ENCODE measurements around the gene MEIS2.

Gene MEIS2

GRCh38 chr15:36882056-36882455 lies 218.3 kb downstream of the MEIS2 start:
- Histone ChIP-seq H3K4me3 (ENCODE audit: low read length) (no peak overlapping the region), H3K36me3 (ENCODE audit: insufficient read depth, low read depth, low read length) (no peaks in the 10 kb centered on the region), H3K9me3 (ENCODE audit: insufficient read depth, low read depth, low read length) (no peaks in the 10 kb centered on the region), H3K27me3 (ENCODE audit: insufficient read depth, low read length) (peaks cover 100% of the 10 kb centered on the region), H3K27ac (ENCODE audit: low read length) (no peak overlapping the region), H3K9ac (ENCODE audit: low read depth, low read length) (no peak overlapping the region), H3K4me1 (ENCODE audit: insufficient read depth, low read length) (peaks cover 44% of the 10 kb centered on the region; the same call in 1 of the 2 replicates)

DNA sequence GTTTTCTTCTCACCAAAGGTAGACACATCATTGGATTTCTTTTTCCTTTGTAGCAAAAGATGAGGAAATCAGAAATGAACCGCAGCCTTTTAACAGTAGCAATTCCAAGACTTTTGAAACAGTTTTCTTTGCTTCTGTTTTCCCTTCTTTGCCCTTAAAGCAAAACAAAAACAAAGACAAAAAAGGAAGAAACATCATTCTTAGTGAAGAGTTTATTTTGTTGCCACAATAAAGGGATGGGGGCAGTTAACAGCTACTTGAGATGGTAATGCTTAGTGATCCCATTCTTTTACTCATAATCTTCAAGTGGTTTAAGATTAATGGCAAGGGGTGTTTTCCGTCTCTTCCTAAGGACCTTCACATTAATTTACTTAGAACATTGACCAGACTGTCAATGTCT lies 218.8 kb downstream of the MEIS2 start:
- no peaks in the 10 kb centered on the region for H3K36me3 ChIP-seq (ENCODE audit: insufficient read depth, low read depth, low read length)

DNA sequence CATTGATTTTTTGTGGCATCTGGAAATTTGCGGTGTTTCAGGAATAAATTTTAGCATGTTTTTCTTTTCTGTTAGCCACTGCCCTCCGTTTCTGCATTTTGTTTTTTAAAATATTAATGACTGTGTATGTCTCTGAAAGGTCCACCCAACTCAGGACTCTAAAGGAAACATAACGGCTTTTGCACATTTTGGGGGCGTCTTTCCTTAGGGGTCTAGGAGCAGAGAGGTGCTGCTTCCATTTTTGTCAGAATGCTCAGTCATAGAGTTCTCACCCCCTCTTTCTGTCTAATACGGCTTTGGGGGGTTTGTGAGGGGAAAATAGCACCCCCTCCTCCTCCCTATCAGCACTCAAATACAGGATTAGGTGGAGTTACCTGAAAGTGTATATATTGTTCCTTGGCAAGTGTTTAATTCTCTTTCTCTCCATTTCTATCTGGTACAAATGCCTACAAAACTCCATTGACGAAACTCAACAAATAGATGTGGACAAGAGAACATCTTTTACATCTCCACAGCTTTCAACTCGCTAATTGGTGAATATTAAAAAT lies 219.4 kb downstream of the MEIS2 start:
- Histone ChIP-seq H3K9ac (ENCODE audit: low read depth, low read length) (no peak overlapping the region), H3K27me3 (ENCODE audit: insufficient read depth, low read length) (peaks cover 100% of the 10 kb centered on the region)

More for the DNA sequence above, 218.8 kb downstream of the MEIS2 start:
- Histone ChIP-seq H3K27ac (ENCODE audit: low read length) (no peak overlapping the region), H3K4me1 (ENCODE audit: insufficient read depth, low read length) (peaks cover 42% of the 10 kb centered on the region; the same call in 1 of the 2 replicates), H3K9ac (ENCODE audit: low read depth, low read length) (no peak overlapping the region), H3K4me3 (ENCODE audit: low read length) (no peak overlapping the region), H3K9me3 (ENCODE audit: insufficient read depth, low read depth, low read length) (no peaks in the 10 kb centered on the region), H3K27me3 (ENCODE audit: insufficient read depth, low read length) (peaks cover 100% of the 10 kb centered on the region)

GRCh38 chr15:36880224-36880912 lies 220.0 kb downstream of the MEIS2 start:
- Histone ChIP-seq H3K27ac (ENCODE audit: low read length) (no peak overlapping the region), H3K9ac (ENCODE audit: low read depth, low read length) (no peak overlapping the region), H3K4me3 (ENCODE audit: low read length) (peak overlapping the region; percentile 57; the same call in 1 of the 2 replicates), H3K27me3 (ENCODE audit: insufficient read depth, low read length) (peaks cover 100% of the 10 kb centered on the region), H3K36me3 (ENCODE audit: insufficient read depth, low read depth, low read length) (no peaks in the 10 kb centered on the region), H3K4me1 (ENCODE audit: insufficient read depth, low read length) (peaks cover 31% of the 10 kb centered on the region; the same call in 1 of the 2 replicates), H3K9me3 (ENCODE audit: insufficient read depth, low read depth, low read length) (no peaks in the 10 kb centered on the region)

More for the DNA sequence above, 219.4 kb downstream of the MEIS2 start:
- H3K27ac ChIP-seq (ENCODE audit: low read length): no peak overlapping the region
- H3K4me1 ChIP-seq (ENCODE audit: insufficient read depth, low read length): peaks cover 37% of the 10 kb centered on the region; the same call in 1 of the 2 replicates
- no peaks in the 10 kb centered on the region for H3K9me3 ChIP-seq (ENCODE audit: insufficient read depth, low read depth, low read length)
- peak overlapping the region; percentile 57; the same call in 1 of the 2 replicates for H3K4me3 ChIP-seq (ENCODE audit: low read length)
- no peaks in the 10 kb centered on the region for H3K36me3 ChIP-seq (ENCODE audit: insufficient read depth, low read depth, low read length)

GRCh38 chr15:36879568-36880222 lies 220.7 kb downstream of the MEIS2 start:
- peaks cover 97% of the 10 kb centered on the region for H3K27me3 ChIP-seq (ENCODE audit: insufficient read depth, low read length)
- H3K36me3 ChIP-seq (ENCODE audit: insufficient read depth, low read depth, low read length): no peaks in the 10 kb centered on the region
- peaks cover 24% of the 10 kb centered on the region; the same call in 1 of the 2 replicates for H3K4me1 ChIP-seq (ENCODE audit: insufficient read depth, low read length)
- no peak overlapping the region for H3K9ac ChIP-seq (ENCODE audit: low read depth, low read length)
- no peaks in the 10 kb centered on the region for H3K9me3 ChIP-seq (ENCODE audit: insufficient read depth, low read depth, low read length)
- peak overlapping the region; percentile 57; the same call in 1 of the 2 replicates for H3K4me3 ChIP-seq (ENCODE audit: low read length)
- H3K27ac ChIP-seq (ENCODE audit: low read length): no peak overlapping the region

DNA sequence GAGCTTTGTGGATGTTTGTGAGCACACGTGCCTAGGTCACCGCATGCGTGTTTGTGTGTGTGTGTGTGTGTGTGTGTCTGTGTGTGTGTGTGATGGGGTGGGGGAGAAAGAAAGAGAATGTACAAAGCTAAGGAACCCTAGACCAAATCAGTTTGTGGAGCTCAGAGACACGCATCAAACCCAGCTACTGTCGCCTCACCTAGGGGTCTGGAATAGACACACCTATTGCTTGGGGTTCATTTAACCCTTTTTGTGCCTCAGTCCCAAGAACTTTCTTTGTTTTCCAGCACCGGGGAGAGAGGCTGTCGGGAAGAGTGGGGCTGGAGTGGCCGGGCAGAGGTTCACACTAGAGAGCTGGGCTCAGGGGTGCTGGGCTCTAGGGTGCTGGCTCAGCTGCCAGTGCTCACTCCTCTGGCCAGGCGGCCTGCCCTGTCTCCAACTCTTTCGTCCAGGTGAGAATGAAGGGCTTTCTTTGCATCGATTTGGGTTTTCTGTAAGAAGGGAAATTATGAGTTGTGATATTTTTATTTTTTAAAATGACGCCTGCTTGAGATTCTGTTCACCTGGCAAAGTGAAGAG lies 221.6 kb downstream of the MEIS2 start:
- Histone ChIP-seq H3K4me1 (ENCODE audit: insufficient read depth, low read length) (peaks cover 17% of the 10 kb centered on the region; the same call in 1 of the 2 replicates), H3K9ac (ENCODE audit: low read depth, low read length) (no peak overlapping the region), H3K27ac (ENCODE audit: low read length) (no peak overlapping the region), H3K36me3 (ENCODE audit: insufficient read depth, low read depth, low read length) (no peaks in the 10 kb centered on the region), H3K4me3 (ENCODE audit: low read length) (peak overlapping the region; percentile 55), H3K9me3 (ENCODE audit: insufficient read depth, low read depth, low read length) (no peaks in the 10 kb centered on the region), H3K27me3 (ENCODE audit: insufficient read depth, low read length) (peaks cover 88% of the 10 kb centered on the region)

DNA sequence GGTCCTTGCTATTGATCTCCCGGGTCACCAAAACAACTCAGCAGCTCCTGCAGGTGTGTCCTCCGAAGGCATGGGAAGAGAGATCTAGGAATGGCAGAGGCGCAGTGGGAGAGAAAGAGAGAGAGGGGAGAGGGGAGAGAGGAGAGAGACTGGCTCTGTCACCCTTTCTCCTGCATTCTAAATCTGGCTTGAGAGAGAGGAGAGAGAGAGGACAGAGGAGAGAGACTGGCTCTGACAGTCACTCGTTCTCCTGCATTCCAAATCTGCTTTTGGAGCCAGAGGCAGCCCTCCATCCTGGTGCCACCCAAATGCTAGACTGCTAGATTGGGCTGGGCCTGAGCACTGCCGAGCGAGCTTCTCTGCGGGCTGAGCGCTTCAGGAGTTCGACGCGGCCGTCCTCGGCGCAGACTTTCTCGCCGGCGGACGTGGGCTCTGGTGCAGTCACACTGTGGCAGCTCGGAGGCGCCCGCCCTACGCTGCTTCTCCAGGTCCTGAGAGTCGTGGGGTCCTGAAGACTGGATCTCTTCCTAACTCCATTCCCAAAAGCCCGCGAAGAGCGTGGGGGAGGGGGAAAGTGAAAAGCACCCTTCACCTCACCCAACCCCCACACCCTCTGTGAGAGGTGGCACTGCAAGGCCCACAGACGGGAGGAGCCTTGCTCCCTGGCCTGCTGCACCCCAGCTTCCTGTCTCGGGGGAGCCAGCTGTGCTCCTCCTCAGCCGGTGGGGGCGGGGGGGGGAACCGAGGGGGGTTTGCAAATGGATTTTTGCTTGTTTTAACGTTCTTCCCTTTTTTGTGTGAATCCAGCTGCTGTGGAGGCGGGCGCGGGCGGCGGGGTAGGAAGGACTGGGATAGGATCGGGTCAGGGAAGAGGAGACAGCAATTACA lies 222.3 kb downstream of the MEIS2 start:
- Histone ChIP-seq H3K4me1 (ENCODE audit: insufficient read depth, low read length) (peaks cover 17% of the 10 kb centered on the region; the same call in 1 of the 2 replicates), H3K9me3 (ENCODE audit: insufficient read depth, low read depth, low read length) (no peaks in the 10 kb centered on the region), H3K9ac (ENCODE audit: low read depth, low read length) (no peak overlapping the region), H3K27me3 (ENCODE audit: insufficient read depth, low read length) (peaks cover 81% of the 10 kb centered on the region), H3K27ac (ENCODE audit: low read length) (no peak overlapping the region), H3K4me3 (ENCODE audit: low read length) (peak overlapping the region; percentile 55), H3K36me3 (ENCODE audit: insufficient read depth, low read depth, low read length) (no peaks in the 10 kb centered on the region)

DNA sequence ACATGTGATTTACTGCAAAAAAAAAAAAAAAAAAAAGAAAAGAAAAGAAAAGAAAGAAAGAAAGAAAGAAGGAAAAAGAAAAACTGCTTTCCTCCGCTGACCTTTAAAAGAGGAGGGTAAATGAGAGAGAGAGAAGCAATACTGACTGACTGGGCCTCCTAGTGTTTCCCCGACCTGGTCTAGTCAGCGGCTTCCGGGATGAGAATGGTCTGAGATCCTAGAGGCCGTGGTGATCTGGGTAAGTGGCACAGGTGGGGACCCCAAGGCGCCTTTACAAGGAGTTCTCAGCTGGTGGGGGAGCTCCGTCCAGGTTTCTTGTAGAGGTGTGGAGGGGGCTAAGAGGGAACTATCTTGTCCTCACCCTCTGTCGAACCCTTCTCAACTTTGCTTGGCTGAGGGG lies 223.1 kb downstream of the MEIS2 start:
- no peak overlapping the region for H3K9ac ChIP-seq (ENCODE audit: low read depth, low read length)
- H3K27me3 ChIP-seq (ENCODE audit: insufficient read depth, low read length): peaks cover 73% of the 10 kb centered on the region
- H3K4me1 ChIP-seq (ENCODE audit: insufficient read depth, low read length): peaks cover 17% of the 10 kb centered on the region; the same call in 1 of the 2 replicates
- H3K4me3 ChIP-seq (ENCODE audit: low read length): peak overlapping the region; percentile 55
- no peak overlapping the region for H3K27ac ChIP-seq (ENCODE audit: low read length)
- no peaks in the 10 kb centered on the region for H3K9me3 ChIP-seq (ENCODE audit: insufficient read depth, low read depth, low read length)
- no peaks in the 10 kb centered on the region for H3K36me3 ChIP-seq (ENCODE audit: insufficient read depth, low read depth, low read length)

DNA sequence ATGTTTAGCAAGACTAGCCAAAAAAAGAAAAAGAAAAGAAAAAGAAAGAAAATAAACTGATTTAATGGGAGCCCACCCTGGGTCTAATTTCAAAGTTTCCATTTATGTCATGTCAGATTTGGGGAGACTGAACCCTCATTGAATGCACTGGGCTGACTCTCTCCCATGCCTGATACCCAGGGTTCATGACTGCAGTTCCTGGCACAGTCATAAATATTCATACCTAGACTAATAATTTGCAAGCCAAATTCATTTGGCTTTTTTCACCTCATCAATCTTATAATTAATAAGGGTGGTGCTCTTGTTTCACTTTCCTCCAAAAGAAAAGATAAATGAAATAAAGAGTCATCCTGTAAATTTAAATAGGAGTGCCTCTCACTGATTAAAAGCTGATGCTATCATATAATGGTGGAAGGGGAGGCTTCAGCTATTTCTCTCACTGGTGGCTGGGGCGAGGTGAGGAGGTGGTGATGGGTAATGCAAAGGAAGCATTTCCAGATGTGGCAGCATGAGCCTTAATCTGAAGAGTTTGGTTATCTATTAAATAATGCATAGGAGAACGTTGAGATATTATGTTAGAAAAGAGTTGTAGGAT lies 224.5 kb downstream of the MEIS2 start:
- Histone ChIP-seq H3K27ac (ENCODE audit: low read length) (no peak overlapping the region), H3K27me3 (ENCODE audit: insufficient read depth, low read length) (peaks cover 59% of the 10 kb centered on the region), H3K4me1 (ENCODE audit: insufficient read depth, low read length) (peaks cover 16% of the 10 kb centered on the region; the same call in 1 of the 2 replicates), H3K36me3 (ENCODE audit: insufficient read depth, low read depth, low read length) (no peaks in the 10 kb centered on the region), H3K9me3 (ENCODE audit: insufficient read depth, low read depth, low read length) (no peaks in the 10 kb centered on the region), H3K9ac (ENCODE audit: low read depth, low read length) (no peak overlapping the region), H3K4me3 (ENCODE audit: low read length) (no peak overlapping the region)

DNA sequence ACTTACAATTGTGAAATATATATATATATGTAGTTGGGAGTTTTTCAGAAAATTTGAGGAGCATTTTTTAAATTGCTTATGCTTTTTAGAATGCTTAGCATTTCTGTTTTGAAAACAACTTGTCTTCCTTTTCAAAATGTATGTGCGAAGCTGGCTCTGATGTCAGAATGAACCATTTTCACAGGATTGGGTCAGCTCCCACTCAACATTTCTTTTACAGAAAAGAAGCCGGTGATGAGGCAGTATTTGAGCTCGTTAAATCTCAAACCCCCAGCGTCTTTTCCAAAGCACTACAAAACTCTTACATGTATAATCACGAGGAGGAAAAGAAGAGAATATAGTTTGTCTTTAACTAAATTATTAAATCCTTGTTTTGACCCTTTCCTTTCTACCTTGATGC lies 225.4 kb downstream of the MEIS2 start:
- Histone ChIP-seq H3K9ac (ENCODE audit: low read depth, low read length) (no peak overlapping the region), H3K27me3 (ENCODE audit: insufficient read depth, low read length) (peaks cover 50% of the 10 kb centered on the region), H3K4me3 (ENCODE audit: low read length) (no peak overlapping the region), H3K9me3 (ENCODE audit: insufficient read depth, low read depth, low read length) (no peaks in the 10 kb centered on the region), H3K4me1 (ENCODE audit: insufficient read depth, low read length) (peaks cover 13% of the 10 kb centered on the region; the same call in 1 of the 2 replicates), H3K27ac (ENCODE audit: low read length) (no peak overlapping the region), H3K36me3 (ENCODE audit: insufficient read depth, low read depth, low read length) (no peaks in the 10 kb centered on the region)
